Measurements from ENCODE around the gene TLR6. TPM values are rescaled to one million over a fixed set of nuclear protein-coding genes. Genes with fewer than 3 reads are reported as not detected.
A peak's percentile ranks its signal among the peaks of the same experiment; 100 is the strongest.

Gene TLR6
- total RNA-seq, 1 experiment from 2014 or later: not detected

- no peak for DNase-seq
- Histone ChIP-seq H3K36me3 (replicated peaks; ENCODE audit: control insufficient read depth, insufficient read depth, low read length) (no peaks in the 10 kb centered on the region), H3K4me3 (ENCODE audit: insufficient read depth, low read depth, low read length) (no peak overlapping the region), H3K27me3 (ENCODE audit: control insufficient read depth, insufficient read depth, low read length) (no peaks in the 10 kb centered on the region)
Measured at GRCh38 chr4:38800961-38801450, 55.6 kb downstream of the TLR6 start.

GRCh38 chr4:38800366-38800765, 56.3 kb downstream of the TLR6 start:
- DNase-seq: no peak
- H3K4me3 ChIP-seq (ENCODE audit: insufficient read depth, low read depth, low read length): no peak overlapping the region
- no peaks in the 10 kb centered on the region for H3K36me3 ChIP-seq (replicated peaks; ENCODE audit: control insufficient read depth, insufficient read depth, low read length)
- no peaks in the 10 kb centered on the region for H3K27me3 ChIP-seq (ENCODE audit: control insufficient read depth, insufficient read depth, low read length)

- Histone ChIP-seq H3K36me3 (replicated peaks; ENCODE audit: control insufficient read depth, insufficient read depth, low read length) (no peaks in the 10 kb centered on the region), H3K4me3 (ENCODE audit: insufficient read depth, low read depth, low read length) (no peak overlapping the region), H3K27me3 (ENCODE audit: control insufficient read depth, insufficient read depth, low read length) (no peaks in the 10 kb centered on the region)
- no peak for DNase-seq
Measured at GRCh38 chr4:38795087-38795486, 61.5 kb downstream of the TLR6 start.

- Histone ChIP-seq H3K27me3 (ENCODE audit: control insufficient read depth, insufficient read depth, low read length) (no peaks in the 10 kb centered on the region), H3K36me3 (replicated peaks; ENCODE audit: control insufficient read depth, insufficient read depth, low read length) (no peaks in the 10 kb centered on the region), H3K4me3 (ENCODE audit: insufficient read depth, low read depth, low read length) (no peak overlapping the region)
- no peak for DNase-seq
Measured at GRCh38 chr4:38794051-38794450, 62.6 kb downstream of the TLR6 start.

GRCh38 chr4:38791010-38791409, 65.6 kb downstream of the TLR6 start:
- Histone ChIP-seq H3K4me3 (ENCODE audit: insufficient read depth, low read depth, low read length) (no peak overlapping the region), H3K27me3 (ENCODE audit: control insufficient read depth, insufficient read depth, low read length) (no peaks in the 10 kb centered on the region), H3K36me3 (replicated peaks; ENCODE audit: control insufficient read depth, insufficient read depth, low read length) (no peaks in the 10 kb centered on the region)
- DNase-seq: no peak

GRCh38 chr4:38788317-38788716, 68.3 kb downstream of the TLR6 start:
- Histone ChIP-seq H3K36me3 (replicated peaks; ENCODE audit: control insufficient read depth, insufficient read depth, low read length) (no peaks in the 10 kb centered on the region), H3K27me3 (ENCODE audit: control insufficient read depth, insufficient read depth, low read length) (no peaks in the 10 kb centered on the region), H3K4me3 (ENCODE audit: insufficient read depth, low read depth, low read length) (no peak overlapping the region)
- no peak for DNase-seq

GRCh38 chr4:38787693-38788092, 68.9 kb downstream of the TLR6 start:
- DNase-seq: no peak
- Histone ChIP-seq H3K27me3 (ENCODE audit: control insufficient read depth, insufficient read depth, low read length) (no peaks in the 10 kb centered on the region), H3K4me3 (ENCODE audit: insufficient read depth, low read depth, low read length) (no peak overlapping the region), H3K36me3 (replicated peaks; ENCODE audit: control insufficient read depth, insufficient read depth, low read length) (no peaks in the 10 kb centered on the region)

GRCh38 chr4:38785901-38786402, 70.7 kb downstream of the TLR6 start:
- no peak for DNase-seq
- Histone ChIP-seq H3K4me3 (ENCODE audit: insufficient read depth, low read depth, low read length) (no peak overlapping the region), H3K27me3 (ENCODE audit: control insufficient read depth, insufficient read depth, low read length) (no peaks in the 10 kb centered on the region), H3K36me3 (replicated peaks; ENCODE audit: control insufficient read depth, insufficient read depth, low read length) (no peaks in the 10 kb centered on the region)

GRCh38 chr4:38785041-38785790, 71.4 kb downstream of the TLR6 start:
- no peak for DNase-seq
- Histone ChIP-seq H3K27me3 (ENCODE audit: control insufficient read depth, insufficient read depth, low read length) (no peaks in the 10 kb centered on the region), H3K4me3 (ENCODE audit: insufficient read depth, low read depth, low read length) (no peak overlapping the region), H3K36me3 (replicated peaks; ENCODE audit: control insufficient read depth, insufficient read depth, low read length) (no peaks in the 10 kb centered on the region)

- Histone ChIP-seq H3K4me3 (ENCODE audit: insufficient read depth, low read depth, low read length) (no peak overlapping the region), H3K36me3 (replicated peaks; ENCODE audit: control insufficient read depth, insufficient read depth, low read length) (no peaks in the 10 kb centered on the region), H3K27me3 (ENCODE audit: control insufficient read depth, insufficient read depth, low read length) (no peaks in the 10 kb centered on the region)
- DNase-seq: no peak
Measured at GRCh38 chr4:38784141-38784540, 72.5 kb downstream of the TLR6 start.

- no peaks in the 10 kb centered on the region for H3K36me3 ChIP-seq (replicated peaks; ENCODE audit: control insufficient read depth, insufficient read depth, low read length)
- DNase-seq: no peak
- no peaks in the 10 kb centered on the region for H3K27me3 ChIP-seq (ENCODE audit: control insufficient read depth, insufficient read depth, low read length)
- H3K4me3 ChIP-seq (ENCODE audit: insufficient read depth, low read depth, low read length): no peak overlapping the region
Measured at GRCh38 chr4:38783109-38783460, 73.5 kb downstream of the TLR6 start.

- H3K27me3 ChIP-seq (ENCODE audit: control insufficient read depth, insufficient read depth, low read length): no peaks in the 10 kb centered on the region
- H3K36me3 ChIP-seq (replicated peaks; ENCODE audit: control insufficient read depth, insufficient read depth, low read length): no peaks in the 10 kb centered on the region
- no peak within 1 kb of the TSS for H3K4me3 ChIP-seq (ENCODE audit: insufficient read depth, low read depth, low read length)
- peak; percentile 17 for DNase-seq
Measured at GRCh38 chr4:38782452-38783108, 74.0 kb downstream of the TLR6 start, which contains the start of gene TLR10. Gene TLR10 (minus strand): TSS chr4:38782990. CDS start chr4:38775590, 7,400 bp downstream.

- Histone ChIP-seq H3K36me3 (replicated peaks; ENCODE audit: control insufficient read depth, insufficient read depth, low read length) (no peaks in the 10 kb centered on the region), H3K4me3 (ENCODE audit: insufficient read depth, low read depth, low read length) (no peak overlapping the region)
- DNase-seq: no peak
Measured at GRCh38 chr4:38781854-38782261, 74.8 kb downstream of the TLR6 start.

GRCh38 chr4:38780833-38781484, 75.7 kb downstream of the TLR6 start:
- no peaks in the 10 kb centered on the region for H3K36me3 ChIP-seq (replicated peaks; ENCODE audit: control insufficient read depth, insufficient read depth, low read length)
- DNase-seq: no peak
- H3K27me3 ChIP-seq (ENCODE audit: control insufficient read depth, insufficient read depth, low read length): no peaks in the 10 kb centered on the region
- no peak overlapping the region for H3K4me3 ChIP-seq (ENCODE audit: insufficient read depth, low read depth, low read length)

More at GRCh38 chr4:38781854-38782261, 74.8 kb downstream of the TLR6 start:
- H3K27me3 ChIP-seq (ENCODE audit: control insufficient read depth, insufficient read depth, low read length): no peaks in the 10 kb centered on the region

GRCh38 chr4:38779790-38780189, 76.8 kb downstream of the TLR6 start:
- no peaks in the 10 kb centered on the region for H3K36me3 ChIP-seq (replicated peaks; ENCODE audit: control insufficient read depth, insufficient read depth, low read length)
- H3K27me3 ChIP-seq (ENCODE audit: control insufficient read depth, insufficient read depth, low read length): no peaks in the 10 kb centered on the region
- DNase-seq: no peak
- no peak overlapping the region for H3K4me3 ChIP-seq (ENCODE audit: insufficient read depth, low read depth, low read length)

Measured in H7 (cell line).